NCI-H2227 (cell line): ENCODE data around the gene VSTM2A.

Experiments used
- DNase-seq: peaks from one replicate; lab custom pipeline; 2025; ENCODE audit not compliant: unreplicated experiment; lab: John Stamatoyannopoulos, UW

VSTM2A gene

GRCh38 chr7:54615537-54615936 is 73.4 kb downstream of the VSTM2A start:
- DNase-seq, result no peak
